Right forelimb (tissue), 1 donor: Measurements from ENCODE around the gene ZBTB49.

Experiments used
- DNase-seq: peaks from one replicate; pipeline ENCODE4 v3.0.0-alpha.2; 2018

Gene ZBTB49

DNA sequence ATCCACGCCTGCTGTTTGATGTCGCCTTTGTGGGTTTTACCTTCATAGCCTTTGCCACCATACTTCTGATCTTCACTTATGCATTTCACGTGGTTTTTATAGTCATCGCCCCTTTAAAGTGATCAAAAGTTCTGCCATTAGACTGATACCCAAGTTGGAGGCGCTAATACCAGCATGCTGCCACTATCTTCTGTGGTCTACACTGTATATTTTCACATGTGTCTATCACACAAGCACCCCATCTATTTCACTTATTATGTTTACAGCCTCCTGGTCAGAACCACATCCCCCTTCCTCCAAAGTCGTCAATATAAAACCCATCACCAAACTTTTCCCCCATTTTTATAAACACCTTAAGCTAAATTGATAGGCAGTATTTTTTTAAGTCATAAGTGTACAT, 8.3 kb upstream of the ZBTB49 start:
- no peak for DNase-seq

DNA sequence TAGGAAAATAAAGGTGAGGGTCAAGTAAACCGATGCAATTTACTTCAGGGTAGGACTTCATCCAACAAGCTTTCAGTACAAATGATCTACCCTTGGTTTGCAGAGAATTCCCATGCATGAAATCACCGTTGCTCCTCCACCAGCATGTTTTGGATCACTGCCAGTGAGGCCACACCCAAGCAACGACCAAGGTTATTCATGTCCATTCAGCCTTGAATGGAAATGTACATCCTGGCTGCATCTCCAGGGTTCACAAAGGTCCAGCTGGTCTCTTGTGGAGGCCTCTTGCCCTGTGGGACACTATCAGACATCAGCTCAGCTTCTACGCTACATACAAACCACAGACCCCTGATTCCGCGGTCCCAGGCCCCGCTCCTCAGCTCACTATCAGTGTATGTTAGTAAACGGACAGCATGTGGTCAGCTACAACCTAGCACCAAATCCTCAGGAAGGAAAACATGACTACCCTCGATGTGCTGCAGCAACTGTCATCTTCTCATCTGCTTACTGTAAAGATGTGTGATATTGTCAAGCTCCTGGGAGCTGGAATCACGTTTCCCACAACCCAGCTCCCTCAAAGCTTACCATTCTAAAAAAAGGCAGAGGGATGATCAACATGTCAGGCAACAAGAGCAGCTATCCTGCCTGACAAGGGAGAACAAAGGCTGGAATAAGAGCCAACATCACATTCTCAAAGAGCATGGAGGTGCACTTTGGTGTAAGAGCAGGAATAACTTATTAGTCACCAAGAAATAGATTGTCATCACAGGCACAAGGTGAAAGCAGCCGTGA, 5.0 kb upstream of the ZBTB49 start:
- DNase-seq = no peak

DNA sequence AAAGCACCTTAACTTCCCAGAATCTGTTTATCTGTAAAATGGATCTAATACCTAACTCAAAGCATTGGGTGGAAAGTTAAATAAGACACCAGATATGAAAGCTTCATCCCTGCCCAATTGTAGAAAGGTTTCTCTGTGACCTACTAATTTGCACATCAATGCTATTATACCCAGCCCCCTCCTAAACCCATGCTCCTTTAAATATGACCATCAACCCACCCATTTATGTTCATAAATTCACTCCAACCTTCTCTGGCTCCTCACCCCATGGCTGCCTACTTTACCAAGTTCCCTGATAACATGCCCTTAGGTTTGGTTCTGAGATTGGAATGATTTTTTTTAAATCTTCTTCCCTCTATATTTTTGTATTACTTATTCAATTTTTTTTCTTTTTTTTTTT, 2.0 kb upstream of the ZBTB49 start:
- DNase-seq = no peak

GRCh38 chr4:4289055-4289454, 996 bp upstream of the ZBTB49 start:
- no peak for DNase-seq

GRCh38 chr4:4289597-4289940, 482 bp upstream of the ZBTB49 start:
- no peak for DNase-seq

DNA sequence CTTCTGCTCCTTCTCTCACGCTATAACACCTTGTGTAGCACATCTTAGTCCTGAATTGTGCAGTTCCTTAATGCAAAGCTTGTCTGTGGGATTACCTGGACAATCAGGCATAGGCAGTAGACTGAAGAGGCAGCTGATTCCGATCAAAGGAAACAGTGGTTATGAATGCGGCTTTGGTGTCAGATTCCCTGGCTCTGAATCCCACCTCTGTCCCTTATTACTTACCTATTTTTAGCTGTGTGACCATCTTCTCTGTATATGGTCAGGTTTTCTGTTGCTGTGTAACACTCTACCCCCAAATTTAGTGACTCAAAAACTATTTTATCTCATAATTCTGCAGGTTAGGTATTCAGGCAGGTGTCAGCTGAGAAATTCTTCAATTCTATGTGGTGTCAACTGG, 3.2 kb downstream of the ZBTB49 start:
- no peak for DNase-seq

GRCh38 chr4:4296283-4296846, 6.3 kb downstream of the ZBTB49 start:
- DNase-seq = no peak

- DNase-seq = no peak
Observed at GRCh38 chr4:4299006-4299405, 9.0 kb downstream of the ZBTB49 start.

- DNase-seq = no peak
Observed at GRCh38 chr4:4302001-4302400, 11.9 kb downstream of the ZBTB49 start.

DNA sequence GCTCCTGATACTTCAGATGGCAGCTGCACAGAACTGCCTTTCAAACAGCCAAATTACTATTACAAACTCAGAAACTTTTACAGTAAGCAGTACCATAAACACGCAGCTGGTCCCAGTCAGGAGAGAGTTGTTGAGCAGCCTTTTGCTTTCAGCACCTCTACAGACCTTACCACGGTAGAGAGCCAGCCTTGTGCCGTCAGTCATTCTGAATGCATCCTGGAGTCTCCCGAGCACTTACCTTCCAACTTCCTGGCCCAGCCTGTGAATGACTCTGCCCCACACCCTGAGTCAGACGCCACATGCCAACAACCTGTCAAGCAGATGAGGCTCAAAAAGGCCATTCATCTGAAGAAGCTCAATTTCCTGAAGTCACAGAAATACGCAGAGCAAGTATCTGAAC, 12.4 kb downstream of the ZBTB49 start:
- DNase-seq = no peak

DNA sequence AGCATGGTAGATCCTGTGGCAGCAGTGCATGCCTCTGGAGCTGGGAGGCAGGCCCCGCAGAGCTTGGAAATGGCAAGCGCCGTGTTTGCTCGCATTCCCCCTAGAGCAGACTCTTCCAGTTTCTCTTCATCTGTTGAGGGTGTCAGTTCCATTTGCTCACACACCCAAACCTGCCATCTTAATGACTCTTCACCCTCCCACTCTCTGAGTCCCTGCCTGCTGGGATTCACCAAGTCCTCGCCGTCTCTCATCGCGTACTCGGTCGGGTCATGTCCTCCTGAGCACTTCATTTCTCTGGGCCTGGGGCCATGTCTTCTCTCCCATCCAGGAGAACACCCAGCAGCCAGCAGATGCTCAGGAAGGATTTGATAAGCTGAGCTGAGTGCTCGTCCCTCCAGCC, 16.9 kb downstream of the ZBTB49 start:
- no peak for DNase-seq

DNA sequence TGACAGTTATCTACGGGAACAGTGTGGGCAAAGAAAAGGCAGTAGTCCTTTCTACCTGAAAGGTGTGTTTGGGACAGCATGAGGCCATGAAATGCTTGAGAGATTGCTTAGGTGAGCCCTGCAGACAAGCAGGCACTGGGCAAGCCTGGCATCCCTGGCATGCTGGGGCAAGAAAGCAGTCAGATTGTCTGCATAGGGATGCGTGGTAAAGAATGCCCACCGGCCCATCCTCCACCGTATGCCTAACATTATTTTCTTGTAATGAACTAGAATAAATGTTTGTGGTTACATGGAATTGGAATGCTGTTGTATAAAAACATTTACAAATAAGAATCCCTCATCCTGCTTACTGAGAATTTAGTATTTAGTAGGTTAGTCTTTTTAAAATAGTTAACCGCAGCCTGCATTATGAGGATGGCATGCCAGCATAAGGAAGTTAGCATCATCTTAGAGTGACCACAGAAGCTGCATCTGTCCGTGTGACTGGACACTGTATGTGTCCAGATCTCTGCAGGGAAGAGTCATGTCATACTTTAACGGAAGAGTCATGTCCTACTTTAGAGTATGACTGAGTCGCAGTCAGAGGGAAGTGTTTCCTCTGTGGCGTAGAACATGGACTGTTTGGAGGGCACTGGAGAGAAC, 18.9 kb downstream of the ZBTB49 start:
- DNase-seq = no peak

DNA sequence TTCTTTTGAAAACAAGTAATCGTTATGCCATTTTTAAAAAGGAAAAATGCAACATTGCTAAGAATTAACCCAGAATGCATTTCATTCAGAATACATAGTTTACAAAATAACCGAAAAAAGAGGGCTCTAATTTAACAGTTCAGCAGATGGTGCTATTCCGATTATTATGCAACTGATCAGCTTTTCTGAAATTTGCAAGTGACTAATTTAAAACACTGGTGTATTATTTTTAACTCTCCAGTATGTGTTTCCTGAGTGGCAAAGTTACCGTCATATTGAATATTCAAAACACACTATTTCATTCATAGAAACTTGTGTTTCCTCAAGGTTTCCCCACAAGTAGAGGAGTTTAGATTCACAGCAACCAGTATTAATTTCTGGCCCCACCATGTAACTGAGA, 21.1 kb downstream of the ZBTB49 start:
- DNase-seq = no peak

- DNase-seq = no peak
Observed at GRCh38 chr4:4315461-4316149, 25.6 kb downstream of the ZBTB49 start.

DNA sequence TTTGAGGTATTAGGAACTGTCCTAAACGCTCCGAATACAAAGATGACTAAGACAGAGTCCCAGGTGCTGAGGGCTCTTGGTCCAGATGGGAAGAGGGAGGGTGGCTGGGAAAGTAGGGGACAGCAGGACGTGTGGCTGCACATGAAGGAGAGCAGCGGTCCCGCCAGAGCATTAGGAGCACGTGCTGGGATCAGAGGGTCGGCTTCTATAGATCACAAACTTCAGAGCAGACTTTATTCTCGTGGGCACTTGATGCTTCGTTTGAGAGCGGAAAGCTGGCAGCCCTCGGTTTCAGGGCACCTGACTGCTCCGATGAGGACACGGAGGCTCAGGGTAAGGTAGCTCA, 26.1 kb downstream of the ZBTB49 start:
- DNase-seq = no peak

GRCh38 chr4:4317496-4318232, 27.6 kb downstream of the ZBTB49 start:
- DNase-seq = no peak

- DNase-seq = no peak
Observed at GRCh38 chr4:4320528-4320927, 30.5 kb downstream of the ZBTB49 start.

DNA sequence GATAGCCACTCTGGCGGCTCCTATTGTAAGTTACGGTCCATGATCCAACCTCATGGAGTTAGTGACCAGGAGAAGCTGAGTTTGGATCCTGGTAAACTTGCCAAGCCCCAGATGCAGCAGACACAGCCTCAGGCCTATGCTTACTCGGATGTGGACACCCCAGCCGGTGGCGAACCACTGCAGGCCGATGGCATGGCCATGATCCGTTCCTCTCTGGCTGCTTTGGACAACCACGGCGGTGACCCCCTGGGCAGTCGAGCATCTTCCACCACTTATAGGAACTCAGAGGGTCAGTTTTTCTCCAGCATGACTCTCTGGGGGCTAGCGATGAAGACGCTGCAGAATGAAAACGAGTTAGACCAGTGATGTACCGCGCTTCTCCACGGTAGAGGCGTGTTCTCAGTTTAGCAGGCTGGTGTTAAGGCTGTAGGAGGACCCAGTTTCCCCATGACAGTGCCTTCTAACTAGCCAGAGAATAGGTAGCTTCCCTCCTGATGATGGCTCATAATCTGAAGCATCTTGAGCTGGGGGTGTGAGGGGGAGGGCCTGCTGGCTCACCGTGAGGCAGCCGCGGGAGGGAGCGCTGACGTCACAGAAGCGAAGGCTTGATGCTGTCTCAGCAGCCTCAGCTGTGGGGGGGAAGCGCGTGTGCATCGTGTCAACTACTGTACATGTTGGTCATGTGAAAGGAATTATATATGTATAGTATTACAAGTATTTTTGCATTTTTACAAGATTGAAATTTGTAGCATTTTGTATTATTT, 31.1 kb downstream of the ZBTB49 start:
- DNase-seq = no peak

GRCh38 chr4:4321951-4322688, 32.1 kb downstream of the ZBTB49 start:
- DNase-seq = no peak

GRCh38 chr4:4323705-4324534, 33.9 kb downstream of the ZBTB49 start:
- DNase-seq = no peak

DNA sequence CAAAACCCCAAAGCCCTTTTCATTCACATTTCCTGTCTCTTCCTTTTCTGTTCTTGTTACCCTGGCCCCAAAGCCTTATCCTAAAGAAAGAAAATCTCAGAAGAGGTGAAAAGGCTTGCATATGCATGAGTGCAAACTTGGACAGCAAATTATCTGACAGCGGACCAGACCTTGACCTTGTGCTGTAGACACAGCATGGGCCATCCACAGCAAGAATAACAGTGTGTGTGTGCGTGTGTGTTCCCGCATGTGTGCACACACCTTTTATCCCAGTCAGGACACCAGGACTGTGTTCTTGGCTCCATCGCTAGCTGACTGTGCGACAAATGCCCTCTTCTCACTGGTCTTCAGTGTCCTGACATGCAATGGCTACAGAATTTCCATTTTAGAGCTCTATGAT, 35.3 kb downstream of the ZBTB49 start:
- no peak for DNase-seq
